NT2/D1 (cell line): ENCODE measurements around the gene DCC.

Source experiments
- DNase-seq: peaks from one replicate; pipeline ENCODE4 v3.0.0-alpha.2; 2011; ENCODE audit warnings: low read depth, low spot score
- H3K27me3 ChIP-seq: 2 replicates; pipeline ENCODE4 v1.6.0; 2011; ENCODE audit warnings: mild to moderate bottlenecking; ENCODE audit not compliant: insufficient read length, insufficient read depth
- H3K36me3 ChIP-seq: 2 replicates; pipeline ENCODE4 v1.6.1; 2011; ENCODE audit warnings: mild to moderate bottlenecking, low read length, mixed read lengths; ENCODE audit not compliant: insufficient read depth, insufficient read length
- H3K4me1 ChIP-seq: 2 replicates; pipeline ENCODE4 v1.5.1; 2011; ENCODE audit not compliant: insufficient read depth, insufficient read length
- H3K4me3 ChIP-seq: 2 replicates; pipeline ENCODE4 v1.5.1; 2011; ENCODE audit warnings: low read depth; ENCODE audit not compliant: insufficient read length
- H3K9ac ChIP-seq: 2 replicates; pipeline ENCODE4 v1.6.0; 2011; ENCODE audit warnings: low read depth; ENCODE audit not compliant: insufficient read length
- H3K9me3 ChIP-seq: 2 replicates; pipeline ENCODE4 v1.5.1; 2011; ENCODE audit warnings: mild to moderate bottlenecking, low read length; ENCODE audit not compliant: insufficient read depth
- SUZ12 ChIP-seq: IDR thresholded peaks from 2 replicates; pipeline ENCODE4 v1.6.1; 2011; ENCODE audit not compliant: insufficient read length, insufficient read depth; ENCODE audit errors: extremely low read depth
- YY1 ChIP-seq: IDR thresholded peaks from 2 replicates; pipeline ENCODE4 v1.6.1; 2011; ENCODE audit not compliant: insufficient read length, insufficient read depth
- ZNF274 ChIP-seq: IDR thresholded peaks from 2 replicates; pipeline ENCODE4 v1.6.1; 2011; ENCODE audit warnings: mild to moderate bottlenecking, low read depth, low read length

DCC gene

DNA sequence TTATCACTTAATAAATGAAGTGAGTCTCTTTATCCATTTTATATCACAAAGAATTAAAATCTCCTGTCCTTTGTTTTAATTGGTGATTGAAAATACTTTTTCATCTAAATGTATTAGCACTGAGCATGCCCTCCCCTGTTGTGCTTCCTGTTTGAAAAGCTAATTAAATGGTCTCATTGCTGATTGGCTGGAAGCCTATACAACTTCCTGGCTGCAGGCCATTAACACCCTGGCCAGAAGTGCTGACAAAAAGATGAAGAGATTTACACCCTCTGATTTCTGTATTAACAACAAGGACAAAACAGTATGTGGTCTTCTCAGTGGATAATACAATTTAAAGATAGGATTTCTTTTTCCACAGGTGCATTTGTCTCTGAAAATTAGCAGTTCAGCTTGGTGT is 548.0 kb downstream of the DCC start:
- H3K4me3 ChIP-seq, result no peak overlapping the region
- TF ChIP-seq YY1 (no peak), SUZ12 (no peak), ZNF274 (no peak)
- no peaks in the 10 kb centered on the region for H3K36me3 ChIP-seq
- no peaks in the 10 kb centered on the region for H3K9me3 ChIP-seq
- no peaks in the 10 kb centered on the region for H3K4me1 ChIP-seq
- no peak for DNase-seq
- no peaks in the 10 kb centered on the region for H3K27me3 ChIP-seq
- no peak overlapping the region for H3K9ac ChIP-seq

DNA sequence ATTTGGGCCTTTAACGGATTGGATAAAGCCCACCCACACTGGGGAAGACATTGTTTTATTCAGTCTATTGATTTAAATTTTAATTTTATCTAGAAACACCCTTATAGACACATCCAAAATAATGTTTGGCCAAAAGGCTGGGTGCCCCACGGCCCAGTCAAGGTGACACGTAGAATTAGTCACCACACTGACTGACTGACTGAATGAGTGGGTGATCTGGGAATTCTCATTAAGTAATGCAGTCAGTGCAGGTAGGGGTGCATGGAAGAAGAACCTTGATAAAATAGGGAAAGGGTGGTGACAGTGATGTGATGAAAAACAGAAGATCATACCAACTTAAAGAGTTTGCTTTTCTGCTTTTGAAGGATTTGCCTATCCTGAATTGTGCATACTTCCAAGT is 554.8 kb downstream of the DCC start:
- Histone ChIP-seq H3K4me1 (no peaks in the 10 kb centered on the region), H3K9ac (no peak overlapping the region), H3K36me3 (no peaks in the 10 kb centered on the region), H3K9me3 (no peaks in the 10 kb centered on the region), H3K4me3 (no peak overlapping the region), H3K27me3 (no peaks in the 10 kb centered on the region)
- TF ChIP-seq YY1 (no peak), ZNF274 (no peak), SUZ12 (no peak)
- no peak for DNase-seq

DNA sequence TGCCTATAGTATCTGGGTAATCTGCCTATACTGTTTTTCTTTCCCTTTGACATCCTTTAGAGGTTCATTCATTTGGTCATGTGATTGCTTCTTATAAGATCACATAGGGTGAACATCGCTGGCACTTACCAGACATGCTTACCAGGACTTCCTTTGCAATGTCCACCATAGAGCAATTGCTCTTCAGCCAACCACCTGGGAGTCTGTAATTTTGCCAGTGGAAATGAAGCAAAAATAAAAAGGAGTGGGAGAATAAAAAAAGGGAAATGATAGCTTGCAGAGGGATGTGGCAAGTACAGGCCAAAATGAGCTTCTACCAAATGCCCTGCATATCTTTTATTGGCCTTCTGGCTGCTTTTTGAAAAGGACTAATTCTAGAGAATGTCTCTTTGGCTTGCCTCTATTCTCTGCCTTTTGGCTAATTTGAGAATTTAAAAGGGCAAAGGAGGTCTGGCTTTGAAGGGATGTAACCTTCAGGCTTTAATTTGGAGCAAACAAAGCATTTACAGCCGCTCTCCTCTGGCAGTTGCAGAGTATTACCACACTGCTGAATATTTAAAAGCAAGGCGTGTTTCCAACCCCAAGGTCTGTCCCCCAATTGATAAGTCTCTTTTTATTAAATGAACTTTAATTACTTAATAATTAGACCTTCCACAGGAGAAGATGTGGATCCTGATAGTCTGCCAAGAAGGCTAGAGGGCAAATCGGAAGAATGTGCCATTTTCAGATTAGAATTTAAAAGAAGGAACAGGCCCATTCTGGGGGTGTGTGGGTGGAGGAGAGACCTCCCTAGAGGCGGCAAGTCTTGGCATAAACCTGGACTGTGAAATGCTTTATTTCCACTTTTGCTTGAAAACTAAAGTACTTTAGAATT is 557.9 kb downstream of the DCC start:
- Histone ChIP-seq H3K9ac (no peak overlapping the region), H3K9me3 (no peaks in the 10 kb centered on the region), H3K36me3 (no peaks in the 10 kb centered on the region), H3K4me1 (no peaks in the 10 kb centered on the region), H3K4me3 (no peak overlapping the region), H3K27me3 (no peaks in the 10 kb centered on the region)
- no peak for DNase-seq
- TF ChIP-seq SUZ12, result no peak
- TF ChIP-seq YY1, result no peak
- TF ChIP-seq ZNF274, result no peak

DNA sequence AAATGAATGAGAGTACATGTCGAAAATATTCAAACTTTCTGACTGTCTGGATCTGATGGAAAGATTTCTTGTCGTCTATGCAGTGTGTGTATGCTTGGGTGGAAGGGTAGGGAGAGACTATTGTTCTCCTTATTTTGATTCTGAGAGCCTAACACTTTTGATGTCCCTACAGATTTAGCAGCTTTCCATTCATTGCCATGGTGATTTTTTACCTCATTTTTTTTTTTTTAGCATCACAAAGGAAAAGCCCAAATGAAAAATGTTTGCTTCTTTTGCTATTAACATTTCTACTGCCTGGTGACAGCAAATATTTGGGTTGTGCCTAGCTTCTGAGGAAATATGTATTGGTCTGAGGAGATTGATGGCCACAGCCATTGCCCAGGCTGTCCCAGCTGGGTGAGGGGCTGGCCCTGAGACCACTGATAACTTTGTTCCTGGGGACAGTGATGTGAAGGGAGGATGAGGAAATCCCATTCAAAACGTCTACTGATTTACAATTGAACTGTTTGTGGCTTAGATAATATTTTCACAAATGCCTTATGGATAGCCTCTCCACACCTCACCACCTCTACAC is 558.6 kb downstream of the DCC start:
- no peak overlapping the region for H3K9ac ChIP-seq
- no peak for TF ChIP-seq YY1
- TF ChIP-seq ZNF274, result no peak
- no peak for TF ChIP-seq SUZ12

DNA sequence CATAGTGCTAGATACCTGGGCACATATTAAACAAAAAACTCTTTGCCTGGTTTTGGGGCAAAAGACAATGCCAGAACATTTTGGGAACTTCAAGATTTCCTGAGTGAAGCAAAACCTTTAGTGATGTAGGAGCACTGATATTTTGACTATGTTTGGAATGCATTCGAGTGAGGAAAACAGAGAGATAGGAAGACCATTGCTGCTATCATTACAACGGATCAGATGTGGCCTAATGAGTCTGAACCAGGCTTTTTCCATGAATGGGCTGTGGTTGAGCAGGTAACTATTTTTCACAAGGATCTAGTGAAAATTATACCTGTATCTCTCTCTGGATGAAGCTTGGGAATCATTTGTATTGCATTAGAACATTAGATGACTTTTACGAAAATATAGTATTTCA is 562.2 kb downstream of the DCC start:
- Histone ChIP-seq H3K36me3 (no peaks in the 10 kb centered on the region), H3K9ac (no peak overlapping the region), H3K4me1 (no peaks in the 10 kb centered on the region), H3K4me3 (no peak overlapping the region), H3K9me3 (no peaks in the 10 kb centered on the region), H3K27me3 (no peaks in the 10 kb centered on the region)
- no peak for DNase-seq
- TF ChIP-seq YY1, result no peak
- no peak for TF ChIP-seq SUZ12
- no peak for TF ChIP-seq ZNF274

More for the DNA sequence above, 558.6 kb downstream of the DCC start:
- H3K9me3 ChIP-seq, result no peaks in the 10 kb centered on the region
- H3K4me1 ChIP-seq, result no peaks in the 10 kb centered on the region
- DNase-seq, result no peak
- H3K27me3 ChIP-seq, result no peaks in the 10 kb centered on the region
- H3K36me3 ChIP-seq, result no peaks in the 10 kb centered on the region
- H3K4me3 ChIP-seq, result no peak overlapping the region

DNA sequence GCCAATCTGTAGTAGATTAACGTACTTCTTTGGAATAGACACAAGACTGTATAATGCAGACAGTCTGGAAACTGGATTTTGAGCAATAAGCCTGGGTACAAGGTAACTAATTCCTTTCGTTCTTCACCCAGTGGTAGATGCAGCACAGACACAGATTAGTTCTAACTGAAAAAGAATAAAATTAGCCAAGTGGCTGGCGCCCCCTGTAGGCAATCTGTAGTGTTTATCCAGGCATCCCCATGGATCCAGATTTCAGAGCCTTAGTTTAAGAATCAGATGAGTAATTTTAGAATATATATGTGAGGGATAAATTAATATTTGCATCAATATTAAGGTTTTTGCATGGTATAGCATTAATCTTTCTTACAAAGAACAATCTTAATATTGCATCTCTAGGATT is 563.9 kb downstream of the DCC start:
- no peaks in the 10 kb centered on the region for H3K4me1 ChIP-seq
- H3K36me3 ChIP-seq, result no peaks in the 10 kb centered on the region
- no peak overlapping the region for H3K4me3 ChIP-seq
- no peak overlapping the region for H3K9ac ChIP-seq
- DNase-seq, result peak; percentile 16
- H3K27me3 ChIP-seq, result no peaks in the 10 kb centered on the region
- no peaks in the 10 kb centered on the region for H3K9me3 ChIP-seq
- TF ChIP-seq YY1 (no peak), ZNF274 (no peak), SUZ12 (no peak)

DNA sequence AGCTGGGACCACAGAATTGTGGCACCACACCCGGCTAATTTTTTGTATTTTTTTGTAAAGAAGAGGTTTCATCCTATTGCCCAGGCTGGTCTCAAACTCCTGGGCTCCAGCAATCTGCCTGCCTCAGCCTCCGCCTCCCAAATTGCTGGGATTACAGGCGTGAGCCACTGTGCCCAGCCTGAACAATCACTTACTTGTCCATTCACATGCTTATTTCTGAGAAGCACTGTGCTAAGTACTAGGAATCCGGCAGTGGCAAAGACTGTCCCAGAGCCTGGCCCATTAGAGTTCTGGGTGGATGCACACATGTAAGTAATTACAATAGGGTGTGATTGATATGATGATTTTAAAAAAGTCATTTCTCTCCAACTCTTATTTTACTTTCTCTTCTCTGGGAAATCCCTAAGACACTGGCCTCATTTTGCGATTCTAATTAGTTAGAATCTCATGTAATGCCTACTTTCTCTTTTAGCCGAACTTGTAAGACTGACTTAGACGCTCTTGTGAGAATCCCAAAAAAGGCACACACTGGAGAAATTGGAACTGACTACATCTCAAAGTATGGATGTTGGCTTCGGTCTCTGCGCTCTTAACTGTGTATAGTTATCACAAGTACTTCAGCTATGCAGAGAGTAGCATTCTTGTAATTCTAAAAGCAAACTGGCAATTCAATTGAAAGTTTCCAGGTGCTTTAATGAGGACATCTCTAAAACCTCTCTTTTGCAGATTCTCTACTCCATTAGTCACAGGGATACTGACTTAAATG is 567.7 kb downstream of the DCC start:
- no peaks in the 10 kb centered on the region for H3K9me3 ChIP-seq
- H3K4me1 ChIP-seq, result no peaks in the 10 kb centered on the region
- no peak overlapping the region for H3K4me3 ChIP-seq
- peak; percentile 9 for DNase-seq
- no peaks in the 10 kb centered on the region for H3K36me3 ChIP-seq
- H3K27me3 ChIP-seq, result no peaks in the 10 kb centered on the region
- no peak for TF ChIP-seq SUZ12
- TF ChIP-seq YY1, result no peak
- TF ChIP-seq ZNF274, result no peak
- no peak overlapping the region for H3K9ac ChIP-seq
